NCI-H1694 (cell line): ENCODE measurements around the gene PDE4A.
A peak's percentile ranks its signal among the peaks of the same experiment; 100 is the strongest.
"Not testable (repeated sequence)": the region's sequence is repeated elsewhere in the genome, so short reads cannot be mapped to it uniquely, and the experiment has no call there.

Experiments used
- DNase-seq: peaks from one replicate; lab custom pipeline; 2025; lab: John Stamatoyannopoulos, UW

Gene PDE4A

GRCh38 chr19:10424011-10424637 is 3.8 kb downstream of the PDE4A start:
- DNase-seq = peak; percentile 38

DNA sequence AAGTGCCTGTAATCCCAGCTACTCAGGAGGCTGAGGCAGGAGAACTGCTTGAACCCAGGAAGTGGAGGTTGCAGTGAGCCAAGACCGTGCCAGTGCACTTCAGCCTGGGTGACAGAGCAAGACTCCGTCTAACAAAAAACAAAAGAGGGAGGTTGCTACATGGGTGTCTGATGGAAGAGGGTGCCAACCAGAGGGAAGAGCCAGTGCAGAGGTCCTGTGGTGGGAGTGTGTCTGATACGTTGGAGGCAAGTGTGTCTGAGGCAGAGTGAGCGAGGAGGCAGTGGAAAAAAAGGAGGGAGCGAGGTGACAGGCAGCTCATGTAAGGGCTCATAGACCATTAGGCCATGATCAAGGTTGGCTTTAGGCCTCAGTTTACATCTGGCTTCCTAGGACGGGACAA is 6.8 kb downstream of the PDE4A start:
- no peak for DNase-seq

DNA sequence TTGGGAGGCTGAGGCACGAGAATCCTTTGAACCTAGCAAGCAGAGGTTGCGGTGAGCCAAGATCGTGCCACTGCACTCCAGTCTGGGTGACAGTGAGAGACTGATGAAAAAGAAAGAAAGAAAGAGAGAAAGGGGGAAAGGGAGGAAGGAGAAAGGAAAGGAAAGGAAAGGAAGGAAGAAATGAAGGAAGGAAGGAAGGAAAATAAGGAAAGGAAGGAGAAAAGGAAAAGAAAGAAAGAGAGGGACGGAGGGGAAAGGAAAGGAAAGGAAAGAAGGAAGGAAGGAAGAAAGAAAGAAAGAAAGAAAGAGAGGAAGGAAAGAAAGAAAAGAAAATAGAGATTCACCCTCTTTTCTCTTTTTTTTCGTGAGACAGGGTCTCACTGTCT is 8.7 kb downstream of the PDE4A start:
- no peak for DNase-seq

DNA sequence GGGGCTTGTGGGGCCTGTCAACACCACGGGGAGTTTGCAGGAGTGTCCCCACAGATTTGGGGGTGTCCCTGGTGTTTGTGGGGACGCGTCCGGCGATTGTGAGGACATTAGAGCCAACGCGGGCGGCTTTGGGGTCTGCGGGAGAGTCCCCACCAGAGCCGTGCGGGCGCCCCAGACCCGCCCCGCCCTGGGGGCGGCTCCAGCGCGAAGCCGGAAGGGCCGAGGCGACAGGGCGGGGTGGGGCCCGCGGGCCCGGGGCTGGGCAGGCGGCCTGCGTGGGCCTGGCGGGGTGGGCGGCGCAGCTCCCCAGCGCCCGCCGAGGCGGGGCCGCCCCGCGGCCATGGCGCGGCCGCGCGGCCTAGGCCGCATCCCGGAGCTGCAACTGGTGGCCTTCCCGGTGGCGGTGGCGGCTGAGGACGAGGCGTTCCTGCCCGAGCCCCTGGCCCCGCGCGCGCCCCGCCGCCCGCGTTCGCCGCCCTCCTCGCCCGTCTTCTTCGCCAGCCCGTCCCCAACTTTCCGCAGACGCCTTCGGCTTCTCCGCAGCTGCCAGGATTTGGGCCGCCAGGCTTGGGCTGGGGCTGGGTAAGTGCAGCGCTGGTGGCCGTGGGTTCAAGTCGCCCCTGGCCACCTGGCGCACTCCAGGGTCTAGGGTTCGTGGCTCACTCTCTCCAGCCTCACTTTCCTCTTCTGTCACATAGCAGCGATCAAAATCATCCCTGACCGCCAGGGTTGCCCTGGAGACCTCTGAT is 10.3 kb downstream of the PDE4A start:
- no peak for DNase-seq

- no peak for DNase-seq
These were observed 11.1 kb downstream of the PDE4A start for GRCh38 chr19:10431254-10431942.

- no peak for DNase-seq
These were observed 11.8 kb downstream of the PDE4A start for GRCh38 chr19:10431943-10432735.

DNA sequence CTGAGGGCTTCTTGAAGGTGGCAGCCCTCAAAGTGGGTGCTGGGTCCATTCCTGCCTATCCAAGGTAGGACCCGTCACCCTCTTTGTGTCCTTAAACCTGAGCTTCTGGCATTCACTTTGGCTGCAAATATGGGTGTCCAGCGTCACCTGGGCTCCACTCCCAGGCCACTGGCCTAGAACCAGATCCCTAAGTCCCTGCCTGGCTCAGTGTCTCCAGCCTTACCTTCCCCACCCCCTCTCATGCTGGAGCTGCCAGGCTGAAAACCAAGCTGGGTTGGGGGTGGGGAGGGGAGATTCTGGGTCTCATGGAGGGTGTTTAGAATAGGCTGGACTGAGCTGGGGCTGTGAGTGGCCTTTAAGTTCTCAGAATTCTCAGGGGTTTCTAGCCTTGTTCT is 12.4 kb downstream of the PDE4A start:
- no peak for DNase-seq

DNA sequence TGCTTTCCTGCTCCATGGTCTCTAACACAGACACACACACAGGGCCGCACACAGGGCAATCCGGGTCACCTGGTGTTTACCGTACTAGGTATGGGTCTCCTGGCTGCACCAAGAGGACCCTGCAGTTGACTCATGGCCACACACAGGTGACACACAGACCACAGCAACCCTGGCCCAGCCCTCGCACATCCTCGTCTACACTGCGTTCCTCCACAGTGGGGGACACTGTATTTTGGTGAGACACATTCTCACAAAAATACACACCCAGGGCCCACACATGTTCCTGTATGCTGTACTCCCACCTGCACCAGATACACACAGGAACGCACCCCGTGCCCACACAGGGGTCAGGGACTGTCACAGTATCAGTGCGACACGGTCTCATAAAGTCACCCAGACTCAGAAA is 12.8 kb downstream of the PDE4A start:
- DNase-seq = no peak

DNA sequence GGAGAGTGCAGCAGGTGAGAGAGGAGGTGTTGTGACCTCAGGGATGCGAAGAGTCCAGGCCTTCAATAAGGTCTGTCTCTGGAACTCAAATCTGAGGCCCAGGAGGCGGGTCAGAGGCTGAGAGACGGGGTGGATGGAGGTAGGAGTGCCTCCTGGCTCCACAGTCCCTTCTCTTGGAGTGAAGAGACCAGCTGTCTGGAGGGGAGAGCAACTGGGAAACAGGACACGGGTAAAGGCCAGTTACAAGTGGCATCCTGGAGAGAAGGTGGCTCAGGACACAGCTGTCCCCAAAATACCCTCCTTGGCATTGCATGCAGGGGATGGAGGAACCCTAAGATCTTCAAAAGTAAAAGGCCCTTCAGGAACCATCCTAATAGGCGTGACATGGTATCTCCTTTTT is 19.2 kb downstream of the PDE4A start:
- no peak for DNase-seq

DNA sequence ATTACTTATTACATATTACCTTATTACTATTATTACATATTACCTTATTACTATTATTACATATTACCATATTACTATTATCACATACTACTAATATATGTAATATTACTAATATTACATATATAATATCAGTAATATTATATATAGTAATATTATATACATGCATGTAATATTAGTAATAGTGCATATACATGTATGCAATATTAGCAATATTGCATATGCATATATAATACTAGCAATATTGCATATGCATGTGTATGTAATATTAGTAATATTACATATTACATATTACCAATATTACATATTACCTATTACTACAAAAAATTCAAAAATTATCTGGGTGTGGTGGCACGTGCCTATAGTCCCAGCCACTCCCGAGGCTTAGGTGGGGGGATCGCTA is 22.4 kb downstream of the PDE4A start:
- no peak for DNase-seq

GRCh38 chr19:10449037-10449436 is 28.7 kb downstream of the PDE4A start:
- DNase-seq = no peak

GRCh38 chr19:10450191-10450852 is 30.0 kb downstream of the PDE4A start:
- DNase-seq = no peak

DNA sequence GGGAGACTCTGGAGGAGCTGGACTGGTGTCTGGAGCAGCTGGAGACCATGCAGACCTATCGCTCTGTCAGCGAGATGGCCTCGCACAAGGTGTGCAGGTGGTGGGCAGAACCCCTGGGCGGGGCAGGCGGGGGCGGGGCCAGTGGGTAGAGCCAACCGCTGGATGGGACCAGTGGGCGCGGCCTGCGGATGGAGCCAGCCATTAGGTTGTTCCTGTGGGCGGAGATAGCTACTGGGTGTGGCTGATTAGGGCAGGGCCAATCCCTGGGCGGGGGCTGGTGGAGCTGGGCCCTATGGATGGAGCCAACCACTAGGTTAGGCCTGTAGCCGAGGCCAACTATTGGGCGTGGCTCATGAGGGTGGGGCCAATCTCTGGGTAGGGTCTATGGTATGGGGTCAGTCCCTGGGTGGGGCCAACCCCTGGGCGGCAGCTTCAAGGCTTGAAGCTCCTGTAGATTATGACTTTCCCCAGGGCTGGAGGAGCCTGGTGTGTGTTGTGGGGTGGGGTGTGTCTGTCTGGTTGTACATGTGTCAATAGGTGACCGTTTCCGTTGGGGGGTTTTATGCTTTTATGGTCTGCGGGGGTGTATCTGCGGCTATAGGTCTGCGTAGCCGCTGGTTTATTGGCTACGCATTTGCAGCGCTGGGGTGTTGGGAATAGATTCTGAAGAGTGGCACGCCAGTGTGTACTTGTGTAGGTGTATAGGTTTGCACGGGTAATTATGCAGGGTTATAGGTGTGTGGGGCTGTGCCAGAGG is 30.7 kb downstream of the PDE4A start:
- DNase-seq = no peak

- DNase-seq = no peak
These were observed 32.6 kb downstream of the PDE4A start for GRCh38 chr19:10452726-10453618.

DNA sequence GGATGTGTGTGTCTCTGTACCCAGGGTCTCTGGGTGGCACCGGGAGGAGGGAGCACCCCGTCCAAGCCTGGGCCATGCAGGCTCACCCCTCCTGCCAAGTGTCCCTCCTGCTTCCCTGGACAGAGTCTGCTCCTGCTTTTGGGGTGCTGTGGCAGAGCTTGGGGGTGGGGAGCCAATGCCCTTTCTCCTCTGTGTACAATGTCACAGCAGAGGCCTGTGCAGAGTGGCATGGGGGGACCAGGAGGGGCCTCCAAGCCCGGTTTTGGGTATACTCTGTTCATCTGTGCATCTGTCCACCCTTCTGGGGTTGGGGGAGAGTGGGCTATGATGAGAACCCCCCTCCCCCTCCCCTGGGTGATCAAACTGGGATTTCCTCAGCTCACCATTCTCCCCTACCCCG is 33.5 kb downstream of the PDE4A start:
- DNase-seq = no peak

DNA sequence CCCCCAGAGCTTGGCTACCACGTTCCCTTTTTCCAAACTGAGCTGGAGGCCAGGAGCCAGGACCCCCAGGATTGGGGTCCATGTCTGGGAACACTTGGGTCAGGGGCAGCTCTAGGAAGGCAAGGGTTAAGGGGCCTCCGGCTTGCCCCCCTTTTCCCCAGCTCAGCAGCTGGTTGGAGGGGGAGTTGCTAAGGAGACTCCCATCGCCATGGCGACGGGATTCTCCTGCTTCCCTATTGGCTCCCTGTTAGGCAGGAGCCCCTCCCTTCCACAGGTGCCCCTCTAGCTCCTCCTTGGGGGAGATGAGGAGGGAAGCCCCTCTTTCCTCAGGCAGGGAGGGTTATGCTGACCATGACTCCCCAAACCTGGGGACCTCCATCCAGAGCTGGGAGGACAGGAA is 33.9 kb downstream of the PDE4A start:
- DNase-seq = no peak

- DNase-seq = not testable (repeated sequence)
These were observed 38.4 kb downstream of the PDE4A start for GRCh38 chr19:10458733-10459132.

GRCh38 chr19:10460714-10461046 is 40.3 kb downstream of the PDE4A start:
- no peak for DNase-seq

- DNase-seq = no peak
These were observed 41.0 kb downstream of the PDE4A start for GRCh38 chr19:10461047-10461949.
